GM13976 (cell line): ENCODE measurements around the gene ADNP.

Experiments
- DNase-seq: peaks from one replicate; pipeline ENCODE4 v3.0.0; 2012; ENCODE audit warnings: low spot score
- CTCF ChIP-seq: IDR thresholded peaks from 2 replicates; pipeline ENCODE4 v1.5.1; 2012; ENCODE audit warnings: borderline replicate concordance, mild to moderate bottlenecking; ENCODE audit not compliant: insufficient read depth; ENCODE audit errors: extremely low read depth, missing control alignments, control extremely low read depth
- in situ Hi-C: fragments of 300-500 bp; cut with MboI; formaldehyde crosslinking; loops from one replicate; pipeline ENCODE4 v1.12.0; 2022; ENCODE audit warnings: low sequenced_read_pairs, mixed read lengths, inconsistent platforms; ENCODE audit not compliant: unreplicated experiment

Gene ADNP

DNA sequence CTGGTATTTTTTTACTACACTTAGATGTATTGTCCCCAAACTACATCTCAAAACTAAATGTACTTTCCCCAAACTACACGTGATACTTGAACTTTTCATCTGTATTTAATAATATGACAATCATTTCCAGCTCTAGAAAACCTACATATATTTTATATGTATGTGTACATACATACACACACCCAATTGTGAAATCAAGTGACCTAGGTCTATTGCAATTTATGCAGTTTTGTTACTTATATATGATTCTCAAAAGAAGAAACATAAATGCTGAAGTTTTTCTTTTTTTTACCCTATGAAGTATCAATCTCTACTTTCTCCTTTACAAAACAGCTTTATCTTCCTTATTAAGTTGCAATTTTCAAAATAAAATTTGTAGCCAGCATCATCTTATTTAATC lies 4.7 kb downstream of the ADNP start:
- no peak for TF ChIP-seq CTCF
- no peak for DNase-seq
- in situ Hi-C loops, result no loop called here

DNA sequence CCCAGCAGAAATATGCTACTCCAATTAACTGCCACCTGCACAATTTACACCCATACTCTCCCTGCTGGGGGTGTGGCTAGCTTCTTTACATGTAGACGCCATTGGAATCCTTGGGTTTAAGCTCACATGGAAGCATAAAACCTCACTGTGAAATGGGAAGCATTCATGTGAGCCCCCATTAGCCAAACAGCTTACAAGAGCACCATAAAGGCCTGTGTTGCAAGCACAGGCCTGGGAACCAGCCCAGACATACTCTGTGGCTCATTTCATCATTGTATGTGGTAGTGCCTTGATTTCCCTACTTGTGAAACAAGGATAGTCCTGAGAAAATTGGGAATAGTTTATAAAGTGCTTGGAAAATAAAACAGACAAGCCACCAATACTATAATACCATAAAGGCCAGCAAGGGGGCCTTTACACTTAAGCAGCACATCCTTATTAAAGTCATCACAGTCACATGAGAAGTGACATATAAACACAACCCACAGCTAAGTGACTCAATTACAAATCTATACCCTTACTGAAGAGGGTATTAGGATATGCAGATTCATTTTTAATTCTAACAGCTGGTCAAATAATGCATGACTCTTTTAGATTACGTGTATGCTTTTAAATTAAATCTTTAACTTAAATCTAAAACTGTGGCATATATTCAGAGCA lies 6.8 kb downstream of the ADNP start:
- TF ChIP-seq CTCF, result no peak
- in situ Hi-C loops, result no loop called here
- no peak for DNase-seq

DNA sequence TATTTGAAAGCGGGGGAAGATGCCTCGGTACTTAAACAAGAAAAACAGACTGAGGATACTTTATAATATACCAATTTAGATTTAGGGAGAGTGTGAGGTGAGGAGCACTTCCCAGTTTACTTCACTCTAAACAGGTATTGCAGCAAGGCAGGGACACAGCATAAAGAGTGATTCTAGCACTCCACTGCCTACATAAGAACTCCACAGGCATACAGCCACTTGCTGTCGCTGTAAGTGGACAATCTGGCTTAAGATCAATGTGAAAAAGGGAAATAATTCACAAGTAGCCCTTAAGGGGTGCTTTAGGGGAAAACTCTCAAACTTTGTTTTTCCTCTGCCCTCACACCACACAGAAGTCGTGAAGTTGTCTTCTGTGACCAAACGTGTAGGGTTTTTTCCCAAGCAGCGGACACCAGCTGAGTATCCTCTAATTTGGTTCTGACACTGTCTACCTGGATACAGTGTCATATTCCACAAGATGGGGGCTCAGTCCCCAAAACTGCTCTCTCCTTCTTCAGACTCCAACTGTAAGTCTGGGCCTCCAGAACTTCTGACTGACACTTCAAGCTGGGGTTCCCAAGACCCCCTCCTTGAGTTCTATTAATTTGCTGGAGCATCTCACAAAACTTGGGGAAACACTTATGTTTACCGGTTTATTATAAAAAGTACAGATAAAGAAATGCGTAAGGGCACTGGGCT lies 9.3 kb downstream of the ADNP start:
- no peak for TF ChIP-seq CTCF
- no peak for DNase-seq
- in situ Hi-C loops, result no loop called here

DNA sequence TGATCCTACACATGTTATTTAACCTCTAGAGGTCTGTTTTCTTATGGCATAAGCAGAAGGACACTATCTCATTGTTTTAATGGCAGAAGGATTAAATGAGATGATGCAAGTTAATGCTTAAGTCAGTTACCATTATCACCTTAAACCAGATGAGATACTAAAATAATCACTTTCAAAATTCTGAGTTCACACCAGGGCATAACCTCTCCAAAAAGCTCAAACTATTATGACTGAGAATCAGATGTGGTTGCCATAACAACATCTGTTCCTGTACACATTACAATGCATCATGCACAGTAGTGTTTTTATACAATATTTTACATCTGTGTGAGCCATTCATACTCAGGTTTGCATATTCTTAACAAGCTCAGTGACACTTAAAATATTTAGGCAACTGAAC lies 10.2 kb downstream of the ADNP start:
- DNase-seq, result no peak
- TF ChIP-seq CTCF, result no peak
- in situ Hi-C loops, result no loop called here

DNA sequence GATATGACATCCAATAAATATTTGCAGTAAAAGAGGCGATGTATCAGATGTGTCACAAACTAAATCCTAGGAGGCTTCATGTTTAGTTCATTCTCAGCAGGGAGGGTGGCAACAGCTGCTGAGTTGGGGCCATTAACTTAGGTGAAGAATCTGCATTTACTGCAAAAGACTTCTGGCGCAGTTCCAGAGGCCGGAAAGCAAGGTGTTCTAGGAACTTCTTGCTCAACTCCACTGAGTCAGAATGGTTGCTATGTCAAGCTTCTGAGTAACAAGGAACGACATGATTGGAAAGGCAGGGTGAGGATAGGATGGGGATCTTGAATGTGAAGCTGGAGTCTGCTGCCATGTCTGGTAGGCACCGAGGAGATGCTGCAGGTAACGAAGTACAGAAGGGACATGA lies 11.7 kb downstream of the ADNP start:
- no peak for DNase-seq
- in situ Hi-C loops, result no loop called here
- TF ChIP-seq CTCF, result no peak

- no peak for DNase-seq
- TF ChIP-seq CTCF, result no peak
- in situ Hi-C loops, result no loop called here
Observed at GRCh38 chr20:50918403-50918802, 12.8 kb downstream of the ADNP start.
